Measurements from ENCODE around the gene LIMCH1. TPM values are rescaled to one million over a fixed set of nuclear protein-coding genes. Genes with fewer than 3 reads are reported as not detected.
A peak's percentile ranks its signal among the peaks of the same experiment; 100 is the strongest.

Gene LIMCH1
- total RNA-seq, 1 experiment from 2014 or later, result 3.3 TPM

DNA sequence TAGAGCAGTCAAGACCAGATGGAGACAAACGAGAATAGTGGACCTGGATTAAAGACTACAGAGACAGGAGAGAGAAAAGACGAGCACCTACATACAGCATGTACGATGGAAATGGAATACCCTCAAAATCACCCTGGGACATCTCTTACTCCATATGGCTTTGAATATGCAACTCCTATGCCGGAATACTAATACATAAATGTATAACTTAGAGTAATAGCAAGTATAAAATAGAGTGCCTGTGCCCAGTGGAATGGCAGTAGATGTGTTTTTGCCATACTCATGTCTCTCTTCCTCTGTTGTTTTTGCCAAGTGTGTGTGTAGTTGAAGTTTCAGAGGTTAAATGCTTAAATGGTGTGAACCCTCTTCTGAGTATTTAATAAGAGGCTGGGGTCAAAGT lies 39.8 kb upstream of the LIMCH1 start:
- WGBS (ENCODE audit: extremely low coverage, insufficient read length, low lambda C conversion rate), result no CpG with 5 or more reads among the region's 4 CpGs
- Histone ChIP-seq H2AK5ac (ENCODE audit: insufficient read length, low read length) (no peak overlapping the region), H4K8ac (replicated peaks; ENCODE audit: insufficient read length, low read depth, low read length) (no peak overlapping the region), H3K27ac (ENCODE audit: insufficient read length, low read depth, low read length) (no peak overlapping the region), H3K9ac (ENCODE audit: extremely low read depth, insufficient read length, low read length) (no peak overlapping the region), H3K56ac (ENCODE audit: insufficient read length, low read depth, low read length) (no peak overlapping the region), H3T11ph (ENCODE audit: low read length) (no peak overlapping the region), H2BK5ac (ENCODE audit: insufficient read length, low read length) (no peak overlapping the region), H2AFZ (ENCODE audit: low read length) (no peak overlapping the region), H2BK15ac (ENCODE audit: low read depth, low read length) (no peak overlapping the region), H3K18ac (ENCODE audit: insufficient read length, low read depth, low read length) (no peak overlapping the region), H3K9me3 (ENCODE audit: control insufficient read depth, low read depth, low read length) (no peaks in the 10 kb centered on the region), H3K4ac (ENCODE audit: low read depth, low read length) (no peak overlapping the region), H3K23ac (ENCODE audit: insufficient read length, low read depth, low read length) (no peak overlapping the region), H3K79me2 (ENCODE audit: insufficient read depth, low read length) (no peaks in the 10 kb centered on the region), H3K27me3 (ENCODE audit: insufficient read depth, low read length) (no peaks in the 10 kb centered on the region), H4K5ac (ENCODE audit: insufficient read length, low read depth, low read length) (no peak overlapping the region), H4K91ac (ENCODE audit: insufficient read length, low read depth, low read length) (no peak overlapping the region), H3K23me2 (ENCODE audit: insufficient read length, low read depth, low read length, poor library complexity, severe bottlenecking) (no peaks in the 10 kb centered on the region), H2BK120ac (ENCODE audit: low read depth, low read length, poor library complexity, severe bottlenecking) (peak overlapping the region; percentile 48), H3K79me1 (ENCODE audit: insufficient read depth, low read depth, low read length, poor library complexity, severe bottlenecking) (no peaks in the 10 kb centered on the region), H3K14ac (ENCODE audit: insufficient read depth, low read length) (no peak overlapping the region; the same call in 1 of the 2 replicates), H2BK20ac (ENCODE audit: low read depth, low read length, poor library complexity, severe bottlenecking) (no peak overlapping the region), H4K20me1 (ENCODE audit: control insufficient read depth, insufficient read depth, insufficient read length) (no peaks in the 10 kb centered on the region), H3K4me2 (ENCODE audit: insufficient read depth, insufficient read length, low read length) (no peak overlapping the region), H3K4me1 (ENCODE audit: insufficient read depth, low read length) (no peaks in the 10 kb centered on the region), H2BK12ac (ENCODE audit: insufficient read length, low read depth, low read length) (no peak overlapping the region)
- H3K9me3 Mint-ChIP-seq, result peaks cover 3 to 5% of the 10 kb centered on the region in 2 experiments; a peak in 4 of 5 replicates
- no peaks in the 10 kb centered on the region; the same call in none of the 2 replicates for H3K27me3 Mint-ChIP-seq (ENCODE audit: low read depth)
- no peak for DNase-seq
- H3K36me3 Mint-ChIP-seq (ENCODE audit: insufficient read depth in 1 of 3, low read depth in 3 of 3), result peaks cover 0 to 10% (median under 1%) of the 10 kb centered on the region in 3 experiments; a peak in 2 of 7 replicates
- TF ChIP-seq, protein P1, sequence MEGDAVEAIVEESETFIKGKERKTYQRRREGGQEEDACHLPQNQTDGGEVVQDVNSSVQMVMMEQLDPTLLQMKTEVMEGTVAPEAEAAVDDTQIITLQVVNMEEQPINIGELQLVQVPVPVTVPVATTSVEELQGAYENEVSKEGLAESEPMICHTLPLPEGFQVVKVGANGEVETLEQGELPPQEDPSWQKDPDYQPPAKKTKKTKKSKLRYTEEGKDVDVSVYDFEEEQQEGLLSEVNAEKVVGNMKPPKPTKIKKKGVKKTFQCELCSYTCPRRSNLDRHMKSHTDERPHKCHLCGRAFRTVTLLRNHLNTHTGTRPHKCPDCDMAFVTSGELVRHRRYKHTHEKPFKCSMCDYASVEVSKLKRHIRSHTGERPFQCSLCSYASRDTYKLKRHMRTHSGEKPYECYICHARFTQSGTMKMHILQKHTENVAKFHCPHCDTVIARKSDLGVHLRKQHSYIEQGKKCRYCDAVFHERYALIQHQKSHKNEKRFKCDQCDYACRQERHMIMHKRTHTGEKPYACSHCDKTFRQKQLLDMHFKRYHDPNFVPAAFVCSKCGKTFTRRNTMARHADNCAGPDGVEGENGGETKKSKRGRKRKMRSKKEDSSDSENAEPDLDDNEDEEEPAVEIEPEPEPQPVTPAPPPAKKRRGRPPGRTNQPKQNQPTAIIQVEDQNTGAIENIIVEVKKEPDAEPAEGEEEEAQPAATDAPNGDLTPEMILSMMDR (conservative IDR thresholded peaks at IDR 0.05), result no peak
- peaks cover 1 to 4% of the 10 kb centered on the region in 2 experiments; a peak in 2 of 4 replicates for H3K4me1 Mint-ChIP-seq
- H3K27ac Mint-ChIP-seq, result no peak overlapping the region
- H3K4me3 Mint-ChIP-seq, result no peak overlapping the region
